Smooth muscle cell of the coronary artery (primary cell): ENCODE results near the gene GALNT18. TPM values are rescaled to one million over a fixed set of nuclear protein-coding genes. Genes with fewer than 3 reads are reported as not detected.

Experiments
- total RNA-seq: library from RNA; depleted of rRNA; stranded (reverse); fragments of >200 nt; gene quantifications from 2 replicates; pipeline ENCODE4 v1.2.3, GENCODE V29; 2014; ENCODE audit warnings: low replicate concordance

The GALNT18 gene
- 1.2 and 2.8 TPM in 2 replicates for total RNA-seq

DNA sequence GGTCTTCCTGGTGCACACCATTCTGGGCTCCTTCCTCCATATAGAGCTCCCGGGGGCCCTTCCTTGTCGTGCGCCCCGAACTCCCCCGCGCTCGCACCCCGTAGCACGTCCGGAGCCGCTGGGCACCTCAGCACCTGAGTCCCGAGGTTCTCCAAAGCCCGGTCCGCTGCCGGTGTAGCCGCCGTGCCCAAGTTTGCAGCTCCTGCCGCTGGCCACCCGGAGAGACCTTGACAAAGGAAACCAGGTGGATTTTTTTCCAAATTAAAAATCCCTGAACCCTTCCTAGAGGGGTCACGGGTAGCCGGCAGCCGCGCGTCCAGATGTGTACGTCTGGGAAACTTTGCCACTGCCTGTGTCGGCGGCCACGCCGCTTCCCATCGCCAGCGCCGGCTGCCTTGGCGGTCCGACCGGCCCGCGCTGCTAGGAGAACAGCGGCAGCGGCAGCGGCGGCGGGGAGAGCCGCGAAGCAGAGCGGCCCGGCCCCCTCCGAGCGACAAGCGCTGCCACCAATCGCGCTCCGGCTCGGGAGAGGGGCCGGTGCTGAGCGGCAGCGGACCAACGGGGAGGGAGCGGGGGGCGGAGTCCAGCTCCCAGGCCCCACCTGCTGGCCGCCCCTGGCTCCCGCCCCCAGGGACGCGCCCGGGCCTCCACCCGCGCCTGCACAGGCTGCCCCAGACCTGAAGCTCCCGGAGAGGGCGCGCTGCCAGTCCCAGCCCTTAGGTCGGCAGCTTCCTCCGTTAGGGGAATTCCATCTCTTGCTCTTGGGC, at the start of gene GALNT18:
Gene GALNT18, minus strand, starts transcription at position 433 of the 767 bp plus-strand sequence.

GRCh38 chr11:11352878-11353277, 268.9 kb downstream of the GALNT18 start, which contains the start of gene CSNK2A3:
CSNK2A3 (minus strand) TSS chr11:11353250; CDS start chr11:11353119, 131 bp downstream.

Other genes with a start within 250 kb of the GALNT18 start
- 43.4 and 65.1 TPM in 2 replicates for gene USP47, start 220.0 kb upstream of the GALNT18 start, total RNA-seq